ENCODE results near the gene FBXW8. TPM values are rescaled to one million over a fixed set of nuclear protein-coding genes. Genes with fewer than 3 reads are reported as not detected.
A peak's percentile ranks its signal among the peaks of the same experiment; 100 is the strongest.

The FBXW8 gene
- total RNA-seq, 1 experiment from 2014 or later: 15.6 TPM

- no peak for ATAC-seq
- Mint-ChIP-seq H3K9me3 (no peaks in the 10 kb centered on the region), H3K36me3 (no peaks in the 10 kb centered on the region), H3K27ac (peak overlapping the region; percentile 57; the same call in 1 of the 2 replicates), H3K27me3 (ENCODE audit: low read depth) (peaks cover 93% of the 10 kb centered on the region), H3K4me3 (peak overlapping the region; percentile 94), H3K4me1 (peaks cover 37% of the 10 kb centered on the region)
- TF ChIP-seq FOXP1 (CRISPR knock-in tag; IDR thresholded peaks at IDR 0.05; ENCODE audit: borderline replicate concordance) (no peak), ZNF532 (CRISPR knock-in tag; IDR thresholded peaks at IDR 0.05; ENCODE audit: borderline replicate concordance) (no peak), MAX (CRISPR knock-in tag; IDR thresholded peaks at IDR 0.05) (0 out of 2 replicates have a peak, but pooled peaks have one; percentile 0), TP53 (CRISPR knock-in tag; IDR thresholded peaks at IDR 0.05) (no peak)
- POLR2A ChIA-PET: no interaction called here
- DNase-seq (ENCODE audit: low spot score): no peak
- CTCF ChIA-PET: interaction anchor here (1.4 to 4.5 kb wide), 3 partner anchors 17 to 177 kb away, joined by 3 to 46 read pairs (median 43); no protein-coding TSS in a partner anchor
Measured at GRCh38 chr12:116880213-116880816, 30.4 kb upstream of the FBXW8 start.

GRCh38 chr12:116880817-116881324 is 29.9 kb upstream of the FBXW8 start:
- Mint-ChIP-seq H3K4me3 (peak overlapping the region; percentile 94), H3K27ac (peak overlapping the region; percentile 57; the same call in 1 of the 2 replicates), H3K27me3 (ENCODE audit: low read depth) (peaks cover 87% of the 10 kb centered on the region), H3K9me3 (no peaks in the 10 kb centered on the region), H3K4me1 (peaks cover 37% of the 10 kb centered on the region), H3K36me3 (no peaks in the 10 kb centered on the region)
- DNase-seq (ENCODE audit: low spot score) (peak; percentile 71), ATAC-seq (peak; percentile 41)
- no peak for TF ChIP-seq IRF1 (CRISPR knock-in tag; IDR thresholded peaks at IDR 0.05)
- peak; percentile 77; the same call in 1 of the 2 replicates for TF ChIP-seq KAT7 (CRISPR knock-in tag; IDR thresholded peaks at IDR 0.05; ENCODE audit: borderline replicate concordance)
- TF ChIP-seq ZNF425 (CRISPR knock-in tag; conservative IDR thresholded peaks at IDR 0.05): no peak
- TF ChIP-seq ATF6 (CRISPR knock-in tag; IDR thresholded peaks at IDR 0.05): no peak
- no peak for TF ChIP-seq SMAD4 (CRISPR knock-in tag; IDR thresholded peaks at IDR 0.05)
- TF ChIP-seq FOXP4 (CRISPR knock-in tag; IDR thresholded peaks at IDR 0.05): peak; percentile 20; the same call in 1 of the 2 replicates
- 0 out of 2 replicates have a peak, but pooled peaks have one; percentile 30 for TF ChIP-seq HMGXB4 (CRISPR knock-in tag; IDR thresholded peaks at IDR 0.05)
- no peak for TF ChIP-seq PREB (CRISPR knock-in tag; IDR thresholded peaks at IDR 0.05; ENCODE audit: borderline replicate concordance)
- TF ChIP-seq ZNF423 (CRISPR knock-in tag; IDR thresholded peaks at IDR 0.05): peak; percentile 97
- TF ChIP-seq USF2 (CRISPR knock-in tag; IDR thresholded peaks at IDR 0.05): peak; percentile 78
- peak; percentile 34; the same call in 1 of the 2 replicates for TF ChIP-seq CREM (CRISPR knock-in tag; IDR thresholded peaks at IDR 0.05)
- ChIA-PET POLR2A (no interaction called here), CTCF (interaction anchor here (0.8 to 4.5 kb wide), 5 partner anchors 18 to 238 kb away, joined by 3 to 46 read pairs (median 4); no protein-coding TSS in a partner anchor)

All from WTC11 (cell line).